Memory B cell (primary cell): Measurements from ENCODE around the gene METTL14.

Source experiments
- ATAC-seq: fragments of 150-1000 bp; cut with Tn5 transposase; 2 replicates; pipeline ENCODE4 v1.10.0; 2021; ENCODE audit warnings: low read depth, mild to moderate bottlenecking, moderate library complexity
- DNase-seq, 2 donors: peaks; one replicate each; pipeline ENCODE4 v3.0.0; 2022; ENCODE audit warnings: low spot score in 2 of 2
- H3K27ac Mint-ChIP-seq: one replicate; pipeline ENCODE4 v1.8.0; 2022; ENCODE audit warnings: mild to moderate bottlenecking, moderate library complexity, mixed read lengths
- H3K27me3 Mint-ChIP-seq: one replicate; pipeline ENCODE4 v1.8.0; 2022; ENCODE audit warnings: mixed read lengths
- H3K36me3 Mint-ChIP-seq: one replicate; pipeline ENCODE4 v1.8.0; 2022; ENCODE audit warnings: mild to moderate bottlenecking, mixed read lengths
- H3K4me1 Mint-ChIP-seq: one replicate; pipeline ENCODE4 v1.8.0; 2022; ENCODE audit warnings: mixed read lengths
- H3K4me3 Mint-ChIP-seq: one replicate; pipeline ENCODE4 v1.8.0; 2022; ENCODE audit warnings: mild to moderate bottlenecking, moderate library complexity, mixed read lengths
- H3K9me3 Mint-ChIP-seq: one replicate; pipeline ENCODE4 v1.8.0; 2022; ENCODE audit warnings: mixed read lengths

The METTL14 gene

DNA sequence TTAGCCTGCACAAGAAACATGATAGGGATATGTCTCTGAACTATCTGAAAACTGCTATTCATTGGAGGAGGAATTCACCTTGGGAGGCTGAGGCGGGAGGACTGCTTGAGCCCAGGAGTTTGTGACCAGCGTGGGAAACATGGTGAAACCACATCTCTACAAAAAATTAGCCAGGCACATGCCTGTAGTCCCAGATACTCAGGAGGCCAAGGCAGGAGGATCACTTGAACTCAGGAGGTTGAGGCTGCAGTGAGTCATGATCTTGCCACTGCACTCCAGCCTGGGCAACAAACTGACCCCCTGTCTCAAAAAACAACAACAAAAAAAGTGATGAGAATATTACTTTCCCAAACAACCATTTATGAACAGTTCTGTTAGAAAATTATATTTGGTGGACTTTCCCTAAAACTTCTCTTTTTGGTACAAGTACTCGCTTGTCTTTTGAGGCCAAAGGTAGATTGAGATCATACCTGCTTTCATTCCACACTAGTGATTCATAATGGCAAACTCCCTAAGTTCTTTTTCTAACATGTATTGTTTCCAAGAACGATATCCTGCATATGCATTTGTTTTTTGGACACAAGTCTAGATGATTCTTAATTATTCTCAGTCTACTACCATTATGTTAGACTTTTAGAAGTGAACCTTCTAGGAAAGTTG is 33.4 kb downstream of the METTL14 start:
- H3K36me3 Mint-ChIP-seq = peaks cover 2% of the 10 kb centered on the region
- no peak overlapping the region for H3K27ac Mint-ChIP-seq
- H3K4me1 Mint-ChIP-seq = no peaks in the 10 kb centered on the region
- no peak overlapping the region for H3K4me3 Mint-ChIP-seq
- no peaks in the 10 kb centered on the region for H3K27me3 Mint-ChIP-seq
- ATAC-seq = no peak
- H3K9me3 Mint-ChIP-seq = no peaks in the 10 kb centered on the region
- DNase-seq = no peak

DNA sequence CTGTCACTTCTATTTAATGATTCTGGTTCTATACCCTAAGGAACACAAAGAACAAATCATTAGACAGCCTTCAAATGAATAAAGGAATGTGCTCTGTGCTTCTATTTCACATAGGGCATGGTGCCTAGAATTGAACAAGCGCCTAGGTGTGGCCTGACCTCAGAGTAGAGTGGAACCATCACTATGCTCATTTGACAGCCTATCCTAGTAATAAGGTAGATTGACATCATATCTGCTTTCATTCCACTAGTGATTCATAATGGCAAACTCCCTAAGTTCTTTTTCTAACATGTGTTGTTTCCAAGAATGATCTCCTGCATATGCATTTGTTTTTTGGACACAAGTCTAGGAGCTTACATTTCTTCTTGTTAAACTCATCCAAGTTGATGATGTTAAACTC is 36.6 kb downstream of the METTL14 start:
- no peak overlapping the region for H3K27ac Mint-ChIP-seq
- H3K9me3 Mint-ChIP-seq = no peaks in the 10 kb centered on the region
- no peaks in the 10 kb centered on the region for H3K27me3 Mint-ChIP-seq
- H3K4me1 Mint-ChIP-seq = no peaks in the 10 kb centered on the region
- DNase-seq (no peak), ATAC-seq (no peak)
- no peak overlapping the region for H3K4me3 Mint-ChIP-seq
- peaks cover 15% of the 10 kb centered on the region for H3K36me3 Mint-ChIP-seq

DNA sequence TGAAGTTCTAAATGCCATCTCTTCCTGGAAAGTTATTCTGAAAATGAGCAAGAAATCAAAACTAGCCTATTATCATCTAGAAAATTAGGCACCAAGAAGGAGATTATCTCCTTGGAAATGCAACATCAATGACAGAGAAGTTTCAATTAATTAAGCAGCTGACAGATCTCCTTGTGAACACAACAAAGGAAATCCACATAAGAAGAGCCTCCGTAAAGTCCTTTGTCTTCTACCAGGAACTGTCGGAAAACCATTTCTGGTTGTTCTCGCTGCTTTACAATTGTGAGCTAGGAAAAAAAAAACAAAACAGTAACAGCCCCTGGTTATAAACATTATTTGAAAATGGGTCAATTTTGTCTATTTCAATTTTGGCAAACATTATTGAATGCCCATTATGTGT is 38.2 kb downstream of the METTL14 start:
- H3K27me3 Mint-ChIP-seq = no peaks in the 10 kb centered on the region
- ATAC-seq (no peak), DNase-seq (no peak)
- no peak overlapping the region for H3K27ac Mint-ChIP-seq
- H3K4me1 Mint-ChIP-seq = no peaks in the 10 kb centered on the region
- H3K9me3 Mint-ChIP-seq = no peaks in the 10 kb centered on the region
- peaks cover 19% of the 10 kb centered on the region for H3K36me3 Mint-ChIP-seq
- H3K4me3 Mint-ChIP-seq = no peak overlapping the region

DNA sequence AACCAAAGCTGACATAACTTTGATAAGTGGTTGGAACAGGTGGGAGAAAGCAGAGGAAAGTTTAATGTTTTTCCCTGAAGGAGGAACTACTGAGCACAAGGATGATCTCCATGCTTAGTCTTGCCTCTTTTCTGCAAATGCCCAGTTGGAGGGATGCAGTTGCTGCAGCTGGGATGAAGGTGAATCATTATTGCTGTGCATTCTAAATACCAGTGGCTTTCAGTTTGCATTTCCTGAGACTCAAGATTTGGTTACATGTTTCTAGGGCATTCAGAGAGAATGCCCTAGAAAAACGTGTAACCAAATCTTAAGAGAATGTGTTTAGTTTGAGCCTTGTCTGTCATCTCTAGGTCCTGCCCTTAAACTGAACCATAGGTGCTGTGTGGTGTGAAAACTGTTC is 42.2 kb downstream of the METTL14 start:
- DNase-seq (no peak), ATAC-seq (no peak)
- H3K36me3 Mint-ChIP-seq = peaks cover 28% of the 10 kb centered on the region
- H3K4me1 Mint-ChIP-seq = no peaks in the 10 kb centered on the region
- no peaks in the 10 kb centered on the region for H3K9me3 Mint-ChIP-seq
- no peaks in the 10 kb centered on the region for H3K27me3 Mint-ChIP-seq
- no peak overlapping the region for H3K4me3 Mint-ChIP-seq
- no peak overlapping the region for H3K27ac Mint-ChIP-seq

DNA sequence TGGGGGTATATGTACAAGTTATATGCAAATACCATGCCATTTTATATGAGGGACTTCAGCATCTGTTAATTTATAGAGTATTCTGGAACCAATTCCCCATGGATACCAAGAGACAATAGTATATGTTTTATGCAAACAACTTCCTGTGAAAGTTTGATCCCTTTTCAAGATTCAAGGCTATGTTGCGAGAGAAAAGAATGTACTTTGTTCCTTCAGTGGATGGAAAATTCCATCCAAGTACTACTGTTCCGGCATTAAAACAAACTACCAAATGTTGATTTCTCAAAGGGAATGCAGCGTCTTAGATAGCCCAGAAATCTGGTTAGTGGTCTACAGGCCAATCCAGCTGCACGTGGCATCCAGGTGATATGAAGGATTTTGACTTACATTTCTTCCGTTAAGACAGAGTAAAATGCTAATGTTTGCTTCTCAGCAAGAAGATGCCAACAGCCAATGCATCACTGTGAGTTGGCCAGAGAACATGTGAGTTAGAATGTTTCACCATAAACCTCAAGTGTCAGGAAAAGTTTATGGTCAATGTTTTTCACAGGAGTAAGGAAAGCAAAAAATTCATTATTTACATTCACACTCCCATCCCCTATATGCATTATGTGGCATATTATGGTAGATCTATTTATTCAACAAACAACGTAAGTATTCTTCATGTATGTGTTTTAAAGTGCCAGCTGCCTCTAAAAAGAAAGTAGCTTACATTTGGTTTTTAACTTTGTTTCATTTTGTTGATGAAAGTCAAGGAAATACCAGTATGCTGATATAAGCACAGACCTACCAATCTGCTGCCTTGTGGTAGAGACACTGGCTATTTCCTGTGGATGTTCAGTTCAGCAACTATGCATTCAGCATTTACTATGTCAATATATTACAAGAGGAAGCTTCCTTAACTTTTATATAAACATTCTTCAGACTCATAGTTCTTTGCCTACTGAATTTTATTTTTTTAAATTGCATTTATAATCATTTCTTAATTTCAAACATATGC is 44.4 kb downstream of the METTL14 start:
- Mint-ChIP-seq H3K36me3 (peaks cover 30% of the 10 kb centered on the region), H3K9me3 (no peaks in the 10 kb centered on the region), H3K4me1 (no peaks in the 10 kb centered on the region), H3K27ac (no peak overlapping the region), H3K4me3 (no peak overlapping the region), H3K27me3 (no peaks in the 10 kb centered on the region)
- no peak for DNase-seq
- ATAC-seq = no peak

DNA sequence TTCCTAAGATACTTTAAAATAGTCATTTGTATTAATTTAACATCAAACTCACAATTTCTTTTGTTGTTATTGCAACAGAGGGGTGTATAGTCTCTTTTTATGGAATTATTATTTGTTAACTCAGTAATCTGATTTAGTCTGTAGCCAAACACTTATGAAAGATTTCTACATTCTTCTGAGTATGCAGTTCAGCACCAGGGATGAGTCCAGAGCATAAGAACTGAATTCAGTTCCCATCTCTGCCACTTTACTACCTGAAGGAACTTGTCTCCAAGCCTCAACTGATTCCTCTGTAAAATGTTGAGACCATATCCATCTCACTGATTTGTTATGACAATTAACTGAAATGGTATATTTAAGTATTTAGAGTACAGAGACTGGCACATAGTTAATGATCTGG is 45.5 kb downstream of the METTL14 start:
- H3K27me3 Mint-ChIP-seq = no peaks in the 10 kb centered on the region
- H3K27ac Mint-ChIP-seq = no peak overlapping the region
- H3K4me3 Mint-ChIP-seq = no peak overlapping the region
- ATAC-seq = no peak
- peaks cover 28% of the 10 kb centered on the region for H3K36me3 Mint-ChIP-seq
- H3K4me1 Mint-ChIP-seq = no peaks in the 10 kb centered on the region
- H3K9me3 Mint-ChIP-seq = no peaks in the 10 kb centered on the region
- DNase-seq = no peak

DNA sequence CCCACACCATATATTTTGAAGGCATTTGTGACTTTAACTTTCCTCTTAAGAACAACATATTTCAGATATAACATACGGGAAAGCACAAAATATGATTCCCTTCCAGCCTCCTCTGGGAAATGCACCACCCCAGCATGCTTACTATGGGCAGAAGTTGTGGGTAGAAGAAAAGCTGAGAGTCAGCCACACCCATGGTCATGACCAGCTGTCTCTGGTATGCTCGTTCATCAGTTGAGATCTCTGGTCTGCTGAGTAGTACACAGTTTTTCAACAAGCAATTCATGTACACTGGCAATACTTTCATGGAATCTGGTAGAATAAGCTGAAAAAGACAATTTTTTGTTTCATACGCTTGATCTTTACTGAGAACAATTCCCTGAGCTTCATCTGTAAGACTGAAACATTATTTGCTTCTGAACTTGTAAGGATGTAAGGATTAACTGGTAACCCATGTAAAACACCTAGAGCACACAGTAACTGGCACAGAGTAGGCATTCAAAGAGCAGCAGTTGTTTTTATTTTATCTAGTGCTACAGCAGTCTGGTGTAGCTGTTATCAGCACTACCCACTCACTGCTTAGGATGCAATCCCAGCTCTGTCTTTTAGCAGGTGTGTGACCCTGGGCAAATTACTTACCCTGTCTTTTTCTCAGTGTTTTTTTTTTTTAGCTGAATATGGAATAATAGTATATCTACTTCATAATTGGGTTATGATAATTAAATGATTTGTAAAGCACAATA is 47.6 kb downstream of the METTL14 start:
- H3K27ac Mint-ChIP-seq = no peak overlapping the region
- H3K9me3 Mint-ChIP-seq = no peaks in the 10 kb centered on the region
- no peaks in the 10 kb centered on the region for H3K27me3 Mint-ChIP-seq
- H3K4me3 Mint-ChIP-seq = no peak overlapping the region
- DNase-seq (no peak), ATAC-seq (no peak)
- no peaks in the 10 kb centered on the region for H3K4me1 Mint-ChIP-seq
- peaks cover 22% of the 10 kb centered on the region for H3K36me3 Mint-ChIP-seq

DNA sequence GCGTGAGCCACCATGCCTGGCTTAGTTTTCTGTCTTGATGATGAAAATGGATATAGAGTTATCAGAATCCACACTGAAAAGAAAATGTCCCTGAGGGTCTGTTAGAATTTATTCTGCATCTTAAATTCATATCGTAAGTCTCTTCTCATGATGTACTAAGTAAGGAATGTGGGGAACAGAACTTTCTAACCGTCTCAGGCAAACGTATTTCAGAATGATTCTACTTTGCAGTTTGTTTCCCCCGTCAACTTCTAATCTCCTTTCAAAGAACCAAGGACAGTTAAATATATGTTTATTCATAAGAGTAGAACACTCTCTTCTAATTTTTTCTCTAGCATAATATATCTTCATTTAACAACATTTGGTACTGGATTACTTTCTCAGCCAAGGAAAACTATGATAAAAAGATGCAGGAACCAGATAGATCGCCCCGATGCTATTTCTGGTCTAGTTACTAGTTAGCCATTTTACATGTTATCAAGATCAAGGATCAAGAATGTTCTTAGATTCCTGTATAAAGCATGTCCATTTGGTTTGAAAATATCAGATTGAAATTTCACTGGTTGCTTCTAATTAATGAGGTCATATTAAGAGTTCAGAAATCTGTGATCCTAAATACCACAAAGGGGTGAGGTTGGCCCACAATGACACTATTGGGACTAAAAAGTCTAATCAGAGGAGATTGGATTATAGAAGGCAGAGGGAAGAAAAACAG is 49.5 kb downstream of the METTL14 start:
- Mint-ChIP-seq H3K4me1 (no peaks in the 10 kb centered on the region), H3K27ac (no peak overlapping the region), H3K9me3 (no peaks in the 10 kb centered on the region), H3K27me3 (no peaks in the 10 kb centered on the region), H3K36me3 (peaks cover 23% of the 10 kb centered on the region), H3K4me3 (no peak overlapping the region)
- no peak for ATAC-seq
- no peak for DNase-seq

DNA sequence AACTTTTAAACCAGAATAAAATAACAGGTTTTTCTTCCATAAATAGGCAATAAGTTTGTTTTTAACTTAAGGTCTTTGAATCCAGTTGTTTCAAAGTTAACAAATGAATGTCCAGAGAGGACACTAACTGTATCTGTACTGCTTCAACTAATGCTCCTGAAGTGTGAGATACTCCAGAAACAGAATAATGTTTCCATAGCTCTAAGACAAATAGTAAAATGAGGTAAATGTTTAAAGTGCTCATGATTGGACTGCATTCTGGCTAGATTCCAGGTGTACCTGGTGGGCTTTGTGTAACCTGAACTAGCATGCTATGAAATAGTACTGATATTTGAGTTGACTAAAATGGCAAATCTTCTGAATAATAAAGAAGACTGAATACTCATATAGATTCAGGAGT is 51.7 kb downstream of the METTL14 start:
- no peak overlapping the region for H3K27ac Mint-ChIP-seq
- DNase-seq = no peak
- H3K9me3 Mint-ChIP-seq = no peaks in the 10 kb centered on the region
- H3K27me3 Mint-ChIP-seq = no peaks in the 10 kb centered on the region
- peaks cover 15% of the 10 kb centered on the region for H3K36me3 Mint-ChIP-seq
- peaks cover 3% of the 10 kb centered on the region for H3K4me1 Mint-ChIP-seq
- no peak for ATAC-seq
- no peak overlapping the region for H3K4me3 Mint-ChIP-seq

DNA sequence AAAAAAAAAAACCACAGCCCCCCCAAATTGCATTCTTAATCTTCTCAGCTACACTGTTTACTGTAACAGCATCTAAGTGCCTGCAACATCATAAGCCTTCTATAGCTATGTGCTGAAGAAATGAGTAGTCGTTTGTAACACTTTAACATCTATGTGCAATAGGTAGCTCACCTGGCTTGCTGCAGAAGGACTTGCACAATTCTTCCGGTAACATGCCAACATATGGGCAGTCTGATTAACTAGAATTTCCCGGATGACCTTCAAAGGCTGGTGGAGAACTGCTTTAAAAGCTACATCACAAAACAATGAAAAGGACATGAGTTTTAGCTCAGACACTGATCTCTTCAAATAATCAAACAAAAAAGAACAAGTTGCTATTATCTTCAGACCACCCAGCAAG is 52.9 kb downstream of the METTL14 start:
- Mint-ChIP-seq H3K4me3 (no peak overlapping the region), H3K27me3 (no peaks in the 10 kb centered on the region), H3K36me3 (peaks cover 9% of the 10 kb centered on the region), H3K27ac (no peak overlapping the region), H3K4me1 (peaks cover 3% of the 10 kb centered on the region), H3K9me3 (no peaks in the 10 kb centered on the region)
- DNase-seq = no peak
- ATAC-seq = no peak

DNA sequence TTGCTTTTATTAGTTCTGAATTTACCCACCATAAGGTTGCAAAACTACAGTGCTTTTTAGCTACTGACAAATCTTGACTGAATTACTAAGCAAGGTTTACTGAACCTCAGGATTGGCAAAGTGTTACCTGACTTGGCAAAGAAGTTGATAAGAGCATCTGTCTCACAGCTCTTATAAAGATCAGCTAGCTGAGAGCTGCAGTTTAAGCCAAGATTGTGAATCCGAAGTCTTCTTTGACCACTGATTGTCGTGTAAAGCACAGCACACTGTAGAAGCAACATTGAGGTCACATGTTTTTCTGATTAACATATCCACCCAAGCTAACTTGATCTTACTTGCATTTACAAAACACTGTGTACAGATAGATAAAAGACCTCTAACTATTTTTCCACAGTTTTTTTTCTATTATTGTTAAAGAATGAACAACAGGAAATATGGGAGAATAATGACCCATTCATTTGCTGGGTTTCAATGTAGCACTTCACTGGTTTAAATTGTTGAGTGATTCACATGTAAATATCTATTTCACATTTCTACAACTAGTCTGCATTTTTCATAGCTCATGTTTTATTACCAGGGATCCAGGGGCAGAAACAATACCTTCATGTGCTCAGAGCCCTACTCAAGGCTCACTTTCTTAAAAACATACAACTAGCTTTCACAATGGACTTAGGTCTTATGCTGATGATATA is 54.0 kb downstream of the METTL14 start:
- Mint-ChIP-seq H3K4me1 (peaks cover 3% of the 10 kb centered on the region), H3K27ac (no peak overlapping the region), H3K27me3 (no peaks in the 10 kb centered on the region), H3K9me3 (no peaks in the 10 kb centered on the region), H3K36me3 (peaks cover 16% of the 10 kb centered on the region), H3K4me3 (no peak overlapping the region)
- no peak for ATAC-seq
- no peak for DNase-seq

DNA sequence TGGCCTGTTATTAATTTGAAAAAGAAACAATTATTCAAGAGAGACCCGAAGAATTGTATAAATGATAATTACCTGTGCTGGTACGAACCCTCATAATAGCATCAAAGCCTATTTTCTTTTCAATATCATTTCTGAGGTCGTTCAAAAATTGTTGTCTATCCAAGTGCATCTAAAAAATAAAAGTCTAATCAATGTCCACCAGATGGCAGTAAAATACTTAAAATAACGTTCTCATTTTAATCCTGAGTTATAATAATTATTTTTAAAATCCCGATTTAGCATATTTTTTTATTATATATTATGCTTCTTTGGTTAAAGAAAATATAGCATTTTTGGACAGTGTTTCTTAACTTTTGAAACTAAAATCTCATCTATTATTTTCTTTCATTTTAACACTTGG is 55.7 kb downstream of the METTL14 start:
- Mint-ChIP-seq H3K27me3 (no peaks in the 10 kb centered on the region), H3K4me1 (peaks cover 3% of the 10 kb centered on the region), H3K27ac (no peak overlapping the region)

DNA sequence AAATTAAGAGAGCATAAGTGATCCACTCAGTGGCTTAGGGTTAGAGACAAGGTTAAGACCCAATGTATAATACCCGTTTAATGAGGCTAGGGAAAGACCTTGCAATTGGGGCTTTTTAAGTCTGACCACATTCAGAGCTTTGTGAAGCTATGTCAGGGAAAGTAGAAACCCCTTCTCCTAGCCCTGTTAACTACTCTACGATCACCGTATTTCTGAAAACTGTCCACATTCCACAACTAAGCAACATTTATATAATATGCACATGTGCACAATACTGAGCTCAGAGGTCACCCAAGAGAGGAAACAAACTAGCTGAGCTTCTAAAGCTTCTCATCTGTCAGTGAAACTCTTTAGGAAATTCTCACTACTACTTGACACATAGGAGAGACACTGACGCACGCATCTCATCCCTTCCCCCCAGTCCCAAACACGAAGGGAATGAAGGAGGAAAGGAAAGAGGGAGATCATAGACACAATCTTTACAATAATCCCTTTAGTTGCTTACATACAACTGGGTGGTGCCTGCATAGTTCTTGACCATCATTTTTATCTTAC is 56.2 kb downstream of the METTL14 start:
- DNase-seq = no peak
- Mint-ChIP-seq H3K4me3 (no peak overlapping the region), H3K27ac (no peak overlapping the region), H3K36me3 (peaks cover 13% of the 10 kb centered on the region), H3K27me3 (no peaks in the 10 kb centered on the region), H3K4me1 (peaks cover 3% of the 10 kb centered on the region), H3K9me3 (no peaks in the 10 kb centered on the region)
- ATAC-seq = no peak

More for the DNA sequence above, 55.7 kb downstream of the METTL14 start:
- Mint-ChIP-seq H3K4me3 (no peak overlapping the region), H3K36me3 (peaks cover 16% of the 10 kb centered on the region), H3K9me3 (no peaks in the 10 kb centered on the region)
- no peak for ATAC-seq
- DNase-seq = peak in 1 of 2 donors; percentile 5
